Spleen (tissue), 7 donors: ENCODE data around the gene MOCS2.

Experiments
- CTCF ChIP-seq, 11 experiments: fragments of 200-600 bp in 7 of 11; fragments of 450-650 bp in 4 of 11; sonication (generic) in 4 of 11; IDR thresholded peaks in 8 of 11; conservative IDR thresholded peaks in 3 of 11; 1 replicate in 7 of 11; 2 replicates in 4 of 11; pipeline versions ENCODE4 v1.4.0 to v1.8.0; 2016 to 2021; ENCODE audit warnings: antibody characterized with exemption in 11 of 11, inconsistent platforms in 4 of 11, mild to moderate bottlenecking in 1 of 11
- POLR2A ChIP-seq, 3 donors: fragments of 450-650 bp; IDR thresholded peaks; one replicate each; pipeline ENCODE4 v1.5.1; 2017; ENCODE audit warnings: antibody characterized with exemption in 3 of 3, mild to moderate bottlenecking in 1 of 3
- donor health status: DM: no; HTN: no; CAD: no; lungs with moderate emphysema.
- donor health status: DM: no; HTN: no; CAD: no.
- donor health status: DM: no; HTN: no; CAD: no.

GRCh38 chr5:53133020-53133419 is 23.5 kb upstream of the MOCS2 start:
- TF ChIP-seq POLR2A (IDR thresholded peaks at IDR 0.05) (no peak), CTCF (IDR thresholded peaks at IDR 0.05 in 8 of 11, conservative IDR thresholded peaks at IDR 0.05 in 3 of 11) (no peak)
